H1 (cell line): Measurements from ENCODE around the gene CALML4. TPM values are rescaled to one million over a fixed set of nuclear protein-coding genes. Genes with fewer than 3 reads are reported as not detected.
"Not testable (repeated sequence)": the region's sequence is repeated elsewhere in the genome, so short reads cannot be mapped to it uniquely, and the experiment has no call there.

ENCODE experiments used
- CTCF ChIA-PET: fragments of 300-600 bp; sonication (Branson Sonifier 250); formaldehyde crosslinking; loops from one replicate; lab custom pipeline; 2021; ENCODE audit not compliant: partially characterized antibody; lab: Charles Lee
- POLR2A ChIA-PET: fragments of 300-600 bp; sonication (Branson Sonifier 250); formaldehyde crosslinking; loops from one replicate; lab custom pipeline; 2021; ENCODE audit warnings: inconsistent platforms; ENCODE audit not compliant: partially characterized antibody; lab: Charles Lee
- DNase-seq, 2 experiments: peaks; one replicate each; pipeline versions ENCODE4 v3.0.0 to v3.0.0-alpha.2; 2010 to 2022; ENCODE audit warnings: low spot score in 2 of 2, low read depth in 1 of 2, mixed read lengths in 1 of 2
- FAIRE-seq: peaks from 2 replicates; lab custom pipeline; 2011; peaks lifted over from hg19 to GRCh38; lab: Jason Lieb, UNC
- H2AFZ ChIP-seq: 2 replicates; pipeline ENCODE4 v1.8.1; 2012; ENCODE audit warnings: low read length, inconsistent platforms
- H2AK5ac ChIP-seq: 2 replicates; pipeline ENCODE4 v1.6.1; 2013; ENCODE audit warnings: low read depth, low read length
- H2BK120ac ChIP-seq: replicated peaks from 2 replicates; pipeline ENCODE3; 2013; ENCODE audit warnings: low read depth, low read length, inconsistent platforms
- H2BK12ac ChIP-seq: 2 replicates; pipeline ENCODE4 v1.6.1; 2013; ENCODE audit warnings: low read depth, low read length
- H2BK15ac ChIP-seq: 2 replicates; pipeline ENCODE4 v1.6.1; 2013; ENCODE audit warnings: low read length
- H2BK20ac ChIP-seq: 2 replicates; pipeline ENCODE4 v1.6.1; 2013; ENCODE audit warnings: low read length
- H2BK5ac ChIP-seq: 2 replicates; pipeline ENCODE4 v1.6.1; 2013; ENCODE audit warnings: low read depth, low read length
- H3K14ac ChIP-seq: 2 replicates; pipeline ENCODE4 v1.6.1; 2013; ENCODE audit warnings: inconsistent platforms; ENCODE audit not compliant: insufficient read length
- H3K18ac ChIP-seq: 2 replicates; pipeline ENCODE4 v1.6.1; 2013; ENCODE audit warnings: low read length; ENCODE audit errors: extremely low read depth
- H3K23ac ChIP-seq: 2 replicates; pipeline ENCODE4 v1.6.1; 2013; ENCODE audit warnings: inconsistent platforms; ENCODE audit not compliant: insufficient read length
- H3K23me2 ChIP-seq: 2 replicates; pipeline ENCODE4 v1.6.1; 2013; ENCODE audit warnings: low read depth, low read length
- H3K27ac ChIP-seq: 2 replicates; pipeline ENCODE4 v1.6.1; 2011; ENCODE audit warnings: low read depth, low read length, inconsistent platforms
- H3K27me3 ChIP-seq, 4 experiments: replicated peaks in 1 of 4; 1 replicate in 1 of 4; 2 replicates in 3 of 4; pipeline versions ENCODE4 v1.6.1 to v1.8.1; 2011 to 2013; ENCODE audit warnings: low read length in 3 of 4, mild to moderate bottlenecking in 3 of 4, inconsistent platforms in 2 of 4, mixed read lengths in 2 of 4, moderate library complexity in 1 of 4; ENCODE audit not compliant: control insufficient read depth in 3 of 4, insufficient read depth in 3 of 4; ENCODE audit errors: extremely low read depth in 1 of 4
- H3K36me3 ChIP-seq, 4 experiments: 2 replicates each; pipeline versions ENCODE4 v1.6.1 to v1.8.1; 2011 to 2013; ENCODE audit warnings: mild to moderate bottlenecking in 4 of 4, low read length in 3 of 4, moderate library complexity in 2 of 4, control low read depth in 1 of 4, inconsistent platforms in 1 of 4; ENCODE audit not compliant: insufficient read depth in 4 of 4, control insufficient read depth in 2 of 4
- H3K4ac ChIP-seq: replicated peaks from 2 replicates; pipeline ENCODE3; 2013; ENCODE audit warnings: low read length, low read depth, mixed read lengths, inconsistent platforms; ENCODE audit not compliant: insufficient read length
- H3K4me1 ChIP-seq, 4 experiments: replicated peaks in 1 of 4; 1 replicate in 1 of 4; 2 replicates in 3 of 4; pipeline versions ENCODE4 v1.6.1 to v1.8.1; 2011 to 2013; ENCODE audit warnings: low read length in 3 of 4, inconsistent platforms in 2 of 4, mixed read lengths in 1 of 4; ENCODE audit not compliant: insufficient read depth in 4 of 4, control insufficient read depth in 3 of 4
- H3K4me2 ChIP-seq, 2 experiments: 2 replicates each; pipeline versions ENCODE4 v1.6.1 to v1.8.1; 2011 to 2013; ENCODE audit warnings: low read depth in 2 of 2, low read length in 2 of 2, control low read depth in 1 of 2, inconsistent platforms in 1 of 2, mild to moderate bottlenecking in 1 of 2; ENCODE audit not compliant: insufficient read depth in 1 of 2
- H3K4me3 ChIP-seq, 4 experiments: fragments of 200-600, 300-600 bp in 1 of 4; sonication (generic), shearing (Covaris generic), sonication (Bioruptor Twin) in 1 of 4; 2 replicates each; pipeline versions ENCODE4 v1.5.1 to v1.8.1; 2011 to 2016; ENCODE audit warnings: low read length in 4 of 4, low read depth in 3 of 4, control low read depth in 2 of 4, inconsistent platforms in 2 of 4, mild to moderate bottlenecking in 2 of 4, mixed read lengths in 1 of 4, moderate library complexity in 1 of 4; ENCODE audit not compliant: insufficient read depth in 2 of 4; ENCODE audit errors: extremely low read depth in 1 of 4
- H3K56ac ChIP-seq: replicated peaks from 2 replicates; pipeline ENCODE3; 2013; ENCODE audit warnings: low read depth, mild to moderate bottlenecking, mixed read lengths, low read length, inconsistent platforms; ENCODE audit not compliant: insufficient read length
- H3K79me1 ChIP-seq: 2 replicates; pipeline ENCODE4 v1.6.1; 2013; ENCODE audit warnings: low read depth, low read length, control low read depth
- H3K79me2 ChIP-seq, 2 experiments: 2 replicates each; pipeline versions ENCODE4 v1.6.1 to v1.8.1; 2012 to 2013; ENCODE audit warnings: low read length in 2 of 2, mild to moderate bottlenecking in 2 of 2, inconsistent platforms in 1 of 2; ENCODE audit not compliant: insufficient read depth in 2 of 2, control insufficient read depth in 1 of 2
- H3K9ac ChIP-seq, 4 experiments: replicated peaks in 1 of 4; 1 replicate in 1 of 4; 2 replicates in 3 of 4; pipeline versions ENCODE4 v1.6.1 to v1.8.1; 2011 to 2013; ENCODE audit warnings: low read depth in 3 of 4, low read length in 3 of 4, control low read depth in 2 of 4, mild to moderate bottlenecking in 2 of 4, moderate library complexity in 2 of 4, inconsistent platforms in 1 of 4; ENCODE audit errors: extremely low read depth in 1 of 4
- H3K9me3 ChIP-seq, 2 experiments: 2 replicates each; pipeline versions ENCODE4 v1.6.1 to v1.8.1; 2012 to 2013; ENCODE audit warnings: mild to moderate bottlenecking in 2 of 2, moderate library complexity in 2 of 2, control low read depth in 1 of 2, inconsistent platforms in 1 of 2, low read depth in 1 of 2, low read length in 1 of 2, mixed read lengths in 1 of 2; ENCODE audit not compliant: insufficient read depth in 2 of 2
- H4K20me1 ChIP-seq, 2 experiments: replicated peaks in 1 of 2; 2 replicates each; pipeline versions ENCODE3 to v1.8.1; 2011 to 2013; ENCODE audit warnings: inconsistent platforms in 2 of 2, low read length in 2 of 2, mild to moderate bottlenecking in 1 of 2; ENCODE audit not compliant: insufficient read depth in 2 of 2, control insufficient read depth in 1 of 2
- H4K5ac ChIP-seq: 2 replicates; pipeline ENCODE4 v1.6.1; 2013; ENCODE audit warnings: low read length, low read depth, mixed read lengths, inconsistent platforms; ENCODE audit not compliant: insufficient read length
- H4K8ac ChIP-seq: 2 replicates; pipeline ENCODE4 v1.8.0; 2013; ENCODE audit warnings: mild to moderate bottlenecking, moderate library complexity, low read length, inconsistent platforms; ENCODE audit not compliant: insufficient read depth; ENCODE audit errors: extremely low read depth
- H4K91ac ChIP-seq: replicated peaks from 2 replicates; pipeline ENCODE3; 2013; ENCODE audit warnings: low read length, mixed read lengths, inconsistent platforms; ENCODE audit not compliant: insufficient read length
- E2F6 ChIP-seq: IDR thresholded peaks from 2 replicates; pipeline ENCODE4 v1.6.1; 2012; ENCODE audit warnings: inconsistent platforms
- MAFK ChIP-seq: IDR thresholded peaks from 2 replicates; pipeline ENCODE4 v1.6.1; 2012; ENCODE audit warnings: low read depth, mild to moderate bottlenecking, improper control_type of control experiment, low read length
- NRF1 ChIP-seq: IDR thresholded peaks from 2 replicates; pipeline ENCODE4 v1.6.1; 2011; ENCODE audit warnings: mild to moderate bottlenecking, low read depth, low read length, improper control_type of control experiment
- POLR2A ChIP-seq, 2 experiments: IDR thresholded peaks; 1 replicate in 1 of 2; 2 replicates in 1 of 2; pipeline ENCODE4 v1.6.1; 2011; ENCODE audit warnings: low read depth in 2 of 2, low read length in 2 of 2, mild to moderate bottlenecking in 2 of 2; ENCODE audit errors: control extremely low read depth in 1 of 2
- RNF2 ChIP-seq: fragments of 200-900, 300-1000 bp; sonication (generic); IDR thresholded peaks from 2 replicates; pipeline ENCODE4 v1.7.1; 2016; ENCODE audit warnings: borderline replicate concordance, low read depth, mild to moderate bottlenecking, antibody characterized with exemption, low read length; ENCODE audit not compliant: poor library complexity, severe bottlenecking; ENCODE audit errors: missing control alignments
- WGBS, 2 experiments: shearing (Covaris generic) in 1 of 2; methylation state at CpG; one replicate each; pipeline versions ENCODE4 v1.1.6 to v1.1.7; 2013 to 2015; ENCODE audit warnings: low lambda C conversion rate in 2 of 2, mixed read lengths in 2 of 2, inconsistent platforms in 1 of 2, low coverage in 1 of 2, missing lambda C conversion rate in 1 of 2; ENCODE audit not compliant: insufficient replicate concordance in 2 of 2, insufficient coverage in 1 of 2, insufficient read length in 1 of 2; ENCODE audit errors: extremely low coverage in 1 of 2, missing lambda C conversion rate in 1 of 2; 5-methylcytosine and 5-hydroxymethylcytosine counted together
- polyA plus RNA-seq, 7 experiments: library from polyadenylated mRNA; depleted of rRNA in 3 of 7; stranded (reverse) in 5 of 7; unstranded in 2 of 7; fragments of >200 nt in 5 of 7; fragments of 200-250 nt in 2 of 7; gene quantifications; 1 replicate in 5 of 7; 2 replicates in 1 of 7; 4 replicates in 1 of 7; pipeline versions ENCODE4 v1.2.1 to v1.2.3, GENCODE V29; 2011 to 2013; ENCODE audit warnings: missing spikeins in 2 of 7, mixed read lengths in 2 of 7
- total RNA-seq: library from RNA; stranded (reverse); fragmentation: NEBNext Ultra II Directional; extraction: Animal tissue kit (Norgen Biotek cat#: 25700); gene quantifications from 2 replicates; pipeline ENCODE4 v1.2.1, GENCODE V29; 2021

The CALML4 gene
- total and polyA plus RNA-seq, 2 of the 8 experiments (the other 6 are each of a cell fraction or from before 2014, with no cell fraction given) = 3.8 to 12.5 TPM

GRCh38 chr15:68203486-68203885, 1.6 kb downstream of the CALML4 start (continued):
- TF ChIP-seq E2F6 (no peak), NRF1 (no peak), POLR2A (IDR thresholded peaks at IDR 0.05; ENCODE audit: control extremely low read depth in 1 of 2, low read depth in 2 of 2, low read length in 2 of 2) (no peak), RNF2 (no peak), MAFK (no peak)

- H3K9me3 ChIP-seq = not testable (repeated sequence)
- H4K20me1 ChIP-seq = peaks cover 10 to 22% of the 10 kb centered on the region in 2 experiments
- POLR2A ChIA-PET = interaction anchor here (1.3 to 1.9 kb wide), 2 partner anchors 8 to 11 kb away, joined by 3 to 7 read pairs; no protein-coding TSS in a partner anchor
These were observed 2.1 kb downstream of the CALML4 start for GRCh38 chr15:68202994-68203393.

More at GRCh38 chr15:68202994-68203393, 2.1 kb downstream of the CALML4 start:
- H3K27me3 ChIP-seq, H2AFZ ChIP-seq, H2BK12ac ChIP-seq, H3K14ac ChIP-seq, H3K36me3 ChIP-seq, FAIRE-seq, DNase-seq, H4K8ac ChIP-seq, H2BK5ac ChIP-seq, H2BK120ac ChIP-seq, H3K79me1 ChIP-seq, H2AK5ac ChIP-seq, H2BK15ac ChIP-seq, H3K27ac ChIP-seq, H3K56ac ChIP-seq, H3K4ac ChIP-seq, H3K23ac ChIP-seq, H4K91ac ChIP-seq, H3K9ac ChIP-seq, H3K79me2 ChIP-seq, H3K4me2 ChIP-seq, H3K18ac ChIP-seq, H3K23me2 ChIP-seq, H4K5ac ChIP-seq, CTCF ChIA-PET, H2BK20ac ChIP-seq, H3K4me3 ChIP-seq: not testable (repeated sequence)
- 93% methylated on average over 7 of the region's 7 CpGs; no CpG with 5 or more reads in 1 of the 2 experiments for WGBS, 2 experiments
- peaks cover 2 to 41% (median 30%) of the 10 kb centered on the region in 4 experiments for H3K4me1 ChIP-seq
